Measurements from ENCODE around the gene RASL10A.

The RASL10A gene

DNA sequence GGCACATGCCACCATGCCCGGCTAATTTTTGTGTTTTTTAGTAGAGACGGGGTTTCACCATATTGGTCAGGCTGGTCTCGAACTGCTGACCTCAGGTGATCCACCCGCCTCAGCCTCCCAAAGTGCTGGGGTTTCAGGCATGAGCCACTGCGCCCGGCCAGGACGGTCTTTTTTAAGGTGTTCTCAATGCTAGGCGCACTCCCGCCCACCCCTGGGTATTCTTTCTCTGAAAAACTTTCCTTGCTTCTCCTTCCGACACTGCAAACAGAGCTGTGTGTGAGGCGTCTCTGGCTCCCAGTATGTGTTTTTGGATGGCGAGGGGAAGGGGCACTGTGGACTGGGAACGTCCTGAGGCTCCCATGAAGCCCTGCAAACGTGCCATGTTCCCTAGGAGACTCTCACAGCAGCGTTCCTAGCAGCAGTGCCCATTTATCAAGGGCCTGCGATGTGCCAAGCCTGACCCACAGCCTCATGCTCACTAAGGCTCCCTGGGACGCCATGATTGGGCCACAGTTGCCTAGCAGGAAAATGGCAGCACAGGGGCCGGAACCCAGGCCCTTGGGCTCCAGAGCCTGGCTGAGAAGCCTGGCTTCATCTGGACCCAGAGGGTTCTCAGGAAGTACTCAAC is 2.4 kb upstream of the RASL10A start:
- DNase-seq (ENCODE audit: low read depth): no peak

GRCh38 chr22:29316141-29316828 is 788 bp upstream of the RASL10A start:
- DNase-seq (ENCODE audit: low read depth): no peak

DNA sequence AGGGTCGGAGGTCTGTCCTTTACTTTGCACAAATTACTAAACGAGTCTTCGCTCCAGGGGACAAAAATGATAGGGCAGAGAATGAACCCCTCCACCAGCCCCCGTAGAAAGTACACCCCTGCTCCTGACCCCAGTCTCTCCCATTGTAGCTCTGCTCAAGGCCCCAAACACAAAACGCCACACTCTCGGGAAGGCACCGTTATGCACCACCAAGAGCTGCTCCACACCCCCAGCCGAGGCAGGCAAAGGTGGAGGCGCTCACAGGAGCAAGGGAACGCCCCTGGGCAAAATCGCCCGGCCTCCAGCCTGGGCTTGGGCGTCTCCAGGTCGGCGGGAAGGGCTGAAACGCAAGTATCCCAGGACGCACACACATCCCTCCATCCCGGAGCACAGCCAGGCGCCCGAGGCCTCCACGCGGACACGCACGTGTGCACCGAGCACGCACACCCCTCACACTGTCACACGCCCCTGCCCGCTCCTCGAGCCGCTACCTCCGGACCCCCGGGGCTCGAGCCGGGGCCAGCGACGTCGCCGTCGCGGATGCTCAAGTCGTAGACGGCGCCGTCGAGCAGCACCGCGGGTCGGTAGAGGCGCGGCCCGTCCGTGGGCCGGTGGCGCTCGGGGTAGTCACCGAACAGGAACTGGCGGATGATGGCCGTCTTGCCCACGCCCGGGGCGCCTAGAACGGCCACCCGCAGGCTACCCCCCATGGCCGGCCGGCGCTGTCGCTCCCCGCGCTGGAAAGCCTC is 786 bp downstream of the RASL10A start:
- no peak for DNase-seq (ENCODE audit: low read depth)

DNA sequence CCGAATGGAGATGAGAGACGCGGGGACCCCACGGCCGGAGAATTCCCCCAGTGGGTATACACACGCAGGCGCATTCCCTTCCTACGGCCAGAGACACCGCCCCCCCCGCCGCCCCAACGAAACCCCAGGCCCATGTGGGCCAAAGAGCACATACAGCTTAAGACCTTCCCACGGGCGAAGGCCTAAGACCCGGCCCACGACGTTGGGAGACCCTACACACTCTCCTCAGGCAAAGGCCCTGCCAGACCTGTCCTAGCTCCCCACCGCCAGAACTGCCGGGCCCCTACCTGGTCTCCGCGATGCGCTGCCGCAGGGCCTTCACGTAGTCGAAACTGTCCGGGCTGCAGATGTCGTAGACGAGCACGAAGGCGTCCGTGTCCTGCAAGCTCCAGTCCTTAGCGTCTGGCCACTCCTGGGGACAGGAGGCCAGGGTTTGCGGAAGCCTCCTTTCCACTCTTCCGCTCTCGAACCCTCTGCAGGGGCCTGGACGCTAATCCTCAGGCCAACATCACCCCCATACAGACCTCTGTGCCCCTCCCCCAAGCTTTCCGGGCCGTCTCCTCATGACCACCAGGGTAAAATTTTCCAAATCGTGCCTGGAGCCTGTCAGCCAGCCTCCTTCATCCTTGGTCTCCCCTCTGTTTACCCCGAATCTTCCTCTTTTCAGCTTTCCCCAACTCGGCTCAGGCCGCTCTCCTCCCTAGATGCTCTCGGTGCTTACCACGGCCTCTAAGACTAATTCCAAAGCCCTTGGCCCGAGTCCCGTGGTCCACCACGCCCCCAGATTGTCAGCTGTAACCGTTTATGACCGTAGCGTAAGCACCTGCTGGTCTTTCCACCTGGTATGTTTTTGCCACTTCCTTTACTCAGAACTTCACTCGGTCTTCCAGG is 1.7 kb downstream of the RASL10A start:
- no peak for DNase-seq (ENCODE audit: low read depth)

DNA sequence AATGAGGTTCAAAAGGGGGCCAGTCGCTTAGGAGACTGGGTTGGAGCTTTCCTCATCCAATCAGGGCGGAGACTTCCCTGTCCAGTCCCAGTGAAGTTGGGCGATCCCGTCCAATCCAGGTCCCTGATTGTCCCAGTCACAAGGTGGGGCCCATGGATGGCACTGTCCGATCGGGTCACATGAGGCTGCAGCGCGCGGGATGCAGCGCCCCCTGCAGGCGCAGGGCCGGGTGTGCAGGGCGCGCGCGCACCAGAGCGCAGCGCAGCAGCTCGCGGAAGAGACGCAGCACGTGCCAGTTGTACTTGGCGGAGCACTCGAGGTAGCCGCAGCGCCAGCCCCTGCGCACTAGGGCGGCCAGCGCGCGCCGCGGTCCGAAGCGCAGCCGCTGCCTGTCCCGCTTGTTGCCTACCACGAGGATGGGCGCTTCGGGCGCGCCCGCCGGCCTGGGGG is 2.3 kb downstream of the RASL10A start:
- no peak for DNase-seq (ENCODE audit: low read depth)

DNA sequence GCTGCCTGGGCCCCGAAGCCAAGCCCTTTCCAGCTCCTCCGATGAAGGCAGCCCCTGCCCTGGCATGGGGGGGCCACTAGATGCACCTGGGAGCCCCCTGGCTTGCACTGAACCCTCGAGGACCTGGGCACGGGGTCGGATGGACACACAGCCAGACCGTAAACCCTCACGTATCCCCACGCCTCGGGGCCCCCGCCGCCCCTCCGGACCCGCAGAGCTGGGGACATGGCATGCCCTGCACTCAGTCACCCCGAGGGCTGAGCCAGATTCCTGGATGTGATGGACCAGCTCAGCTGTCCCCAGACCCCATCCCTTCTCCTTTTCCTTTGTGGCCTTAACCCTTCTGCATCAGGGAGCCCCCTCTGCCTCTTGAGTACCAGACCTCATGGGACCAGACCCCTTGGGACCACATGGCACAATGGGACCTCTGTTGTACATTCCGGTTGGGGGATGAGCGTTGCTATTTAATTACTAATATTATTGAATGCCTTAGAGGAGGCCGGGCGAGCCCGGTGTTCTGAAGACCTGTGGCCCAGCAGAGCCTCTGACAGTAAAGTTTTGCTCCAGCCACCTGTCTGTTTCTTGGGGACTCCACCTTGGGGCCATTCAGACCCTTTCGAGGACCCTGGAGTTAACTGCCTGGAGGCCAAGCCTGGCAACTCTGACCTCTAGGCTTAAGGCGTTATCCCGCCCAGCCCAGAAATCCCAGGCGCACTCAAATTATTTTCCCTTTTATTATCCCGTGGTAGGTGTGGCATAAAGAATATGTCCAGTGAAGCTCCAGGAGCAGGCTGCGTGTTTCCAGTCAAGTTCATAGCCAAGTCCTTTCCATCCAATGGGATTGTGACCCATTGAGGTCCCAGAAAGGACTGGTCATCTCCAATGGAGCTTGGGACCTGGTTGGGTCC is 3.0 kb downstream of the RASL10A start:
- DNase-seq (ENCODE audit: low read depth): no peak

GRCh38 chr22:29311464-29312217 is 3.9 kb downstream of the RASL10A start:
- DNase-seq (ENCODE audit: low read depth): no peak

GRCh38 chr22:29310863-29311339 is 4.6 kb downstream of the RASL10A start:
- peak; percentile 98 for DNase-seq (ENCODE audit: low read depth)

DNA sequence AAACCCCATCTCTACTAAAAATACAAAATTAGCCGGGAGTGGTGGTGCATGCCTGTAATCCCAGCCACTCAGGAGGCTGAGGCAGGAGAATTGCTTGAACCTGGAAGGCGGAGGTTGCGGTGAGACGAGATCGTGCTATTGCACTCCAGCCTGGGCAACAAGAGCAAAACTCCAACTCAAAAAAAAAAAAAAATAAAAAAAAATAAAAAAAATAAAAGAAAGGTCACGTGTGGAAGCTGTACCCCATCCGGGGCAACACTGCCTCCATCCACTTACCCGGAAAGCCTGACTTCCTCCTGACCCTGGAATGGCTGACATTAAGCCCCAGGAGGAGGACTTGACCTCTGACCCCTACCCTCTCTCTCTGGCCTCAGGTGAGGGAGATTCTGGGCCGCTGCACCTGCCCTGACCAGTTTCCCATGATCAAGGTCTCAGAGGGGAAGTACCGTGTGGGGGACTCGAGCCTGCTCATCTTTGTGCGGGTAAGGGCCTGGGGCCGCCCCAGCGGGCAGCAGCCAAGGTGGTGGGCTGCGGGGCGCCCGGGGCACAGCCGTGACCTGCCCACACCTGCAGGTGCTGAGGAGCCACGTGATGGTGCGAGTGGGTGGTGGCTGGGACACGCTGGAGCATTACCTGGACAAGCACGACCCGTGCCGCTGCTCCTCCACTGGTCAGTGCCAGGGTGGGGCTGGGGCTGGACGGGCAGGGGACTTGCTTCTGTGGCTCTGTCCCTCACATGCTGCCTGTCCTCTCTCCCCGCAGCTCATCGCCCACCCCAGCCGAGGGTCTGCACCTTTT is 5.2 kb downstream of the RASL10A start:
- no peak for DNase-seq (ENCODE audit: low read depth)

- DNase-seq (ENCODE audit: low read depth): no peak
These were observed 6.0 kb downstream of the RASL10A start for GRCh38 chr22:29309332-29310064.

DNA sequence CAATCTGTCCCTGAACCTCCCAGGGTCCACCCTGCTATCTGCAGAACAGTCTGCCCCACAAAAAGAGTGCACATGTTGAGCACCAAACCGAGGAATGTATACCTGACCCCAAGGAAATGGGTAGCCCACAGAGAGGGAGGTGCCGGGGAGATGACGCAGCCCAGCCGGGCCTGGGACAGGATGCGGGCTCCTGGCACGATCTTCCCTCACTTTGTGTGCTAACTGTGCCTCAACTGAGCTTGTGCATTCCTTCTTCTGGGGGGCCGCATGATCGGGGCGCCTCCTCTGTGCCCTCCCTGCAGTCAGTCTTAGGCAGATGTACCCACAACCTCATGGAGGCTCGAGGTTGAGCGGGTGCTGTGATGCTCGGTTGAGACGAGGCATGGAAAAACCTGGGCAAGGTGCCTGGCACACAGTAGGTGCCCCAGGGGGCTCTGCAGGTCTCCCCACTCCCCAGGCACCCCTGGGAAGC is 6.7 kb downstream of the RASL10A start:
- DNase-seq (ENCODE audit: low read depth): peak; percentile 84

GRCh38 chr22:29308148-29308790 is 7.2 kb downstream of the RASL10A start:
- no peak for DNase-seq (ENCODE audit: low read depth)

DNA sequence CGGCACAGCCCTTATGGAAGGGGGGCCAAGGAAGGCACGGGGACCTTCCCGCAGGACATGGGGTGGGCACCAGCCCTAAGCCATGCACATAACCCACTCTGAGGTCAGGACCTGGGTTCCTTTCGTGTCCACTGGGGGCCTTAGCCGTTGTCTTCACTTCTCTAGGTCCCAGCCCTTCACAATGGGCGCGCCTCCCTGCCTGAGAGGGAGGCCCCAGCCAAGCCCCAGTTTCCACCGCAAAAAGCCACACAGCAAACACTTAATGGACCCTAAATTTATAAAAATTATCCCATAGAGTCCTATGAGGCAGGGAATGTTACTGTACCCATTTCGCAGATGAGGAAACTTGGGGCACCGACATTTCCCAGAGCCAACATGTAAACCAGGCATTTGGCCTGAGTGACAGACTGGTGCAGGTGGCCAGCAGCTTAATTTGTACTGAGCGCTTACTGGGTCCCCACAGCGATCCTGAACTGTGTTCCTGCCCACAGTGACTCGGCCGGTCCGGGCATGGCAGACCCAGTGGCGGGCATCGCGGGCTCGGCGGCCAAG is 7.8 kb downstream of the RASL10A start:
- DNase-seq (ENCODE audit: low read depth): no peak

- DNase-seq (ENCODE audit: low read depth): peak; percentile 80
These were observed 8.5 kb downstream of the RASL10A start for GRCh38 chr22:29306835-29307595.

GRCh38 chr22:29306175-29306834 is 9.2 kb downstream of the RASL10A start, which contains the start of gene GAS2L1:
TSS of gene GAS2L1 (plus strand) at chr22:29306650. CDS start at chr22:29308106, 1,456 bp downstream.
- peak; percentile 86 for DNase-seq (ENCODE audit: low read depth)

DNA sequence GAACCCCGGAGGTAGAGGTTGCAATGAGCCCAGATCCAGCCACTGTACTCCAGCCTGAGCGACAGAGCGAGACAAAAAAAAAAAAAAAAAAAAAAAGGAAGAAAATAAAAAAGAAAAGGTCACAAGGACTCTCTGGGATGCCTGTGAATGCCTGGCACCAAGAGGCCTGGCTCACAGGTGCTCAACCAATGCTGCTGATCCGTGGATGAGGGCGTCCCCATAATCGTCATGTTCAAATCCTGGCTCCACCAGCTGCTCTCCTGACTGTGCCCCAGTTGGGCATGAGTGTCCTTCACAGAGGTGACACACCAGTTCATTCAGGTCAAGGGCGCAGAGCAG is 9.7 kb downstream of the RASL10A start:
- no peak for DNase-seq (ENCODE audit: low read depth)

Measured in EH (cell line).